ENCODE measurements around the gene SLC38A10. TPM values are rescaled to one million over a fixed set of nuclear protein-coding genes. Genes with fewer than 3 reads are reported as not detected.

The SLC38A10 gene
- total and polyA plus RNA-seq, 2 of the 4 experiments (the other 2 are of a cell fraction): 12.7 to 46.7 TPM

DNA sequence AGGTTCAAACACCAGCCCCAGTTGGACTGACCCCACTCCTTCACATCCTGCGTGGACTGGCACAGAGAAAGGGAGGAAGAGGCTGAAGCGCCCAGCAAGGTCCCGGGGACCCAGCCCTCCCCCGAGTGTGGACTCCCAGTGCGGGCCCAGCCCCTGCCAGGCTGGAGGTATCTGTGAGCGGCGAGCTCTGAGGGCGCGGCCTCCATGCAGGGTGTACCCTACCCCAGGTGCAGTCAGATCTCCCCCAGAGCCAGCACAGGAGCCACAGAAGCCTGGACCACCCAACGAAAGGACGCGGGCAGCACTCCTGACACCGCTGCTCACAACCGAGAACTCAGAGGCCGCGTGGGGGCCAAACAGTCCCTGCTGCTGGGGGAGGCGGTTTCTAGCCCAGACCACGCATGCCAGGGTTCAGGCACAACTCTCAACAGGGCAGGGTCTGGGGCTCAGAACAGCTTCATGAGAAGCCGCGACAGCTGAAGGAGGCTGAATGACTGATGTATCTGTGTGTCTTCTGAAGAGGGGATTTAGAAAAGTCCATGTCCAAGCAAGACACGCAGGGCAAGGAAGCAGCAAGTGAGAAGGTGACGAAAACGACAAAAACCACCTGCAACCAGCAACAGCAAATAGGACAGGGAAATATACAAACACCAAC is 8.5 kb downstream of the SLC38A10 start:
- H3K14ac ChIP-seq (replicated peaks; ENCODE audit: low read depth, low read length): no peak overlapping the region
- no peak overlapping the region for H3K4ac ChIP-seq (ENCODE audit: low read depth, low read length)
- no peaks in the 10 kb centered on the region; the same call in 1 of the 2 replicates for H3K9me1 ChIP-seq (ENCODE audit: insufficient read depth, low read length)
- no peak overlapping the region for H3K56ac ChIP-seq (ENCODE audit: extremely low read depth, insufficient read depth, low read length)
- H3K36me3 ChIP-seq (ENCODE audit: control insufficient read depth, insufficient read depth, low read length): peaks cover 43% of the 10 kb centered on the region
- no peaks in the 10 kb centered on the region for H3K27me3 ChIP-seq (ENCODE audit: control insufficient read depth, insufficient read depth, low read length)
- ATAC-seq (ENCODE audit: low read depth) (no peak), DNase-seq (no peak)
- CTCF ChIA-PET: interaction anchor here (0.7 kb wide), 1 partner anchor 9 kb away, joined by 3 read pairs; the partner anchor contains the start of gene SLC38A10
- no peak overlapping the region for H2AK9ac ChIP-seq (replicated peaks; ENCODE audit: low read depth, low read length, poor library complexity)
- no peak overlapping the region for H3K9ac ChIP-seq (ENCODE audit: low read depth, low read length)
- no peaks in the 10 kb centered on the region for H3K9me3 ChIP-seq (ENCODE audit: control insufficient read depth, insufficient read depth, low read length)
- H4K20me1 ChIP-seq (ENCODE audit: insufficient read depth, low read length): peaks cover 27% of the 10 kb centered on the region
- H2BK5ac ChIP-seq (ENCODE audit: low read depth, low read length, poor library complexity, severe bottlenecking): no peak overlapping the region
- H3K4me2 ChIP-seq (ENCODE audit: low read depth, low read length): no peak overlapping the region
- H3K18ac ChIP-seq (ENCODE audit: low read depth, low read length): no peak overlapping the region
- in situ Hi-C loops (cut with MboI; ENCODE audit: low sequenced_read_pairs) (no loop called here), intact Hi-C loops (cut with micrococcal nuclease) (no loop called here), dilution Hi-C loops (cut with HindIII; ENCODE audit: low sequenced_read_pairs, unreplicated experiment) (no loop called here)
- peaks cover 3% of the 10 kb centered on the region; the same call in 1 of the 2 replicates for H3K4me1 ChIP-seq (ENCODE audit: control insufficient read depth, insufficient read depth, low read length)
- no peak overlapping the region for H4K91ac ChIP-seq (ENCODE audit: insufficient read depth, low read depth, low read length)
- no TSS peak for BruUV-seq (replicated peaks)
- no peak overlapping the region for H4K5ac ChIP-seq (ENCODE audit: low read depth, low read length)
- H2BK120ac ChIP-seq (ENCODE audit: low read depth, low read length): no peak overlapping the region
- peaks cover 10 to 73% of the 10 kb centered on the region in 2 experiments for H3K79me1 ChIP-seq (ENCODE audit: low read depth in 1 of 2, low read length in 2 of 2)
- no peak overlapping the region for H4K8ac ChIP-seq (ENCODE audit: low read depth in 2 of 2, low read length in 2 of 2)
- no peak overlapping the region for H2BK20ac ChIP-seq (ENCODE audit: low read depth, low read length)
- POLR2A ChIA-PET (ENCODE audit: unreplicated experiment): no interaction called here
- H2AK5ac ChIP-seq (ENCODE audit: low read depth, low read length): no peak overlapping the region
- H2AFZ ChIP-seq (replicated peaks; ENCODE audit: low read length, poor library complexity): no peak overlapping the region
- no peak overlapping the region for H2BK15ac ChIP-seq (ENCODE audit: low read depth, low read length)
- TF ChIP-seq, protein P1, sequence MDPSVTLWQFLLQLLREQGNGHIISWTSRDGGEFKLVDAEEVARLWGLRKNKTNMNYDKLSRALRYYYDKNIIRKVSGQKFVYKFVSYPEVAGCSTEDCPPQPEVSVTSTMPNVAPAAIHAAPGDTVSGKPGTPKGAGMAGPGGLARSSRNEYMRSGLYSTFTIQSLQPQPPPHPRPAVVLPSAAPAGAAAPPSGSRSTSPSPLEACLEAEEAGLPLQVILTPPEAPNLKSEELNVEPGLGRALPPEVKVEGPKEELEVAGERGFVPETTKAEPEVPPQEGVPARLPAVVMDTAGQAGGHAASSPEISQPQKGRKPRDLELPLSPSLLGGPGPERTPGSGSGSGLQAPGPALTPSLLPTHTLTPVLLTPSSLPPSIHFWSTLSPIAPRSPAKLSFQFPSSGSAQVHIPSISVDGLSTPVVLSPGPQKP (IDR thresholded peaks at IDR 0.05; ENCODE audit: borderline replicate concordance, low read depth, low read length): no peak
- TF ChIP-seq MAZ (IDR thresholded peaks at IDR 0.05; ENCODE audit: borderline replicate concordance, low read depth, low read length): no peak
- TF ChIP-seq, protein P2, sequence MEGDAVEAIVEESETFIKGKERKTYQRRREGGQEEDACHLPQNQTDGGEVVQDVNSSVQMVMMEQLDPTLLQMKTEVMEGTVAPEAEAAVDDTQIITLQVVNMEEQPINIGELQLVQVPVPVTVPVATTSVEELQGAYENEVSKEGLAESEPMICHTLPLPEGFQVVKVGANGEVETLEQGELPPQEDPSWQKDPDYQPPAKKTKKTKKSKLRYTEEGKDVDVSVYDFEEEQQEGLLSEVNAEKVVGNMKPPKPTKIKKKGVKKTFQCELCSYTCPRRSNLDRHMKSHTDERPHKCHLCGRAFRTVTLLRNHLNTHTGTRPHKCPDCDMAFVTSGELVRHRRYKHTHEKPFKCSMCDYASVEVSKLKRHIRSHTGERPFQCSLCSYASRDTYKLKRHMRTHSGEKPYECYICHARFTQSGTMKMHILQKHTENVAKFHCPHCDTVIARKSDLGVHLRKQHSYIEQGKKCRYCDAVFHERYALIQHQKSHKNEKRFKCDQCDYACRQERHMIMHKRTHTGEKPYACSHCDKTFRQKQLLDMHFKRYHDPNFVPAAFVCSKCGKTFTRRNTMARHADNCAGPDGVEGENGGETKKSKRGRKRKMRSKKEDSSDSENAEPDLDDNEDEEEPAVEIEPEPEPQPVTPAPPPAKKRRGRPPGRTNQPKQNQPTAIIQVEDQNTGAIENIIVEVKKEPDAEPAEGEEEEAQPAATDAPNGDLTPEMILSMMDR (conservative IDR thresholded peaks at IDR 0.05; ENCODE audit: low read depth, low read length): no peak
- no peak for TF ChIP-seq RCOR1 (IDR thresholded peaks at IDR 0.05; ENCODE audit: insufficient replicate concordance, low read length)
- TF ChIP-seq, protein P3, sequence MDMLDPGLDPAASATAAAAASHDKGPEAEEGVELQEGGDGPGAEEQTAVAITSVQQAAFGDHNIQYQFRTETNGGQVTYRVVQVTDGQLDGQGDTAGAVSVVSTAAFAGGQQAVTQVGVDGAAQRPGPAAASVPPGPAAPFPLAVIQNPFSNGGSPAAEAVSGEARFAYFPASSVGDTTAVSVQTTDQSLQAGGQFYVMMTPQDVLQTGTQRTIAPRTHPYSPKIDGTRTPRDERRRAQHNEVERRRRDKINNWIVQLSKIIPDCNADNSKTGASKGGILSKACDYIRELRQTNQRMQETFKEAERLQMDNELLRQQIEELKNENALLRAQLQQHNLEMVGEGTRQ (IDR thresholded peaks at IDR 0.05; ENCODE audit: low read depth, low read length): no peak
- TF ChIP-seq BHLHE40 (IDR thresholded peaks at IDR 0.05; ENCODE audit: low read depth, low read length): no peak
- no peak for TF ChIP-seq MXI1 (IDR thresholded peaks at IDR 0.05; ENCODE audit: borderline replicate concordance, low read depth, low read length)
- no peak for TF ChIP-seq RAD21 (IDR thresholded peaks at IDR 0.05; ENCODE audit: low read length)
- no peak for TF ChIP-seq FOS (IDR thresholded peaks at IDR 0.05; ENCODE audit: low read depth, low read length)
- no peak for TF ChIP-seq RFX5 (IDR thresholded peaks at IDR 0.05; ENCODE audit: low read depth, low read length)
- no peak for TF ChIP-seq NFE2L2 (IDR thresholded peaks at IDR 0.05; ENCODE audit: low read depth, low read length)
- no peak for TF ChIP-seq SMC3 (IDR thresholded peaks at IDR 0.05; ENCODE audit: low read depth, low read length)
- TF ChIP-seq CEBPB (IDR thresholded peaks at IDR 0.05; ENCODE audit: low read depth, low read length): no peak
- TF ChIP-seq CHD1 (IDR thresholded peaks at IDR 0.05; ENCODE audit: low read depth, low read length): no peak
- no peak for TF ChIP-seq MAFK (IDR thresholded peaks at IDR 0.05; ENCODE audit: low read depth, low read length)
- no peak for TF ChIP-seq POLR2A (IDR thresholded peaks at IDR 0.05; ENCODE audit: low read depth, low read length)
- H3K27ac ChIP-seq (ENCODE audit: insufficient read depth, low read length): no peak overlapping the region
- 92% methylated on average over 12 of the region's 23 CpGs; no CpG with 5 or more reads in 1 of the 2 experiments for WGBS, 2 experiments (ENCODE audit: extremely low coverage in 2 of 2, insufficient read length in 1 of 2)
- H3K23ac ChIP-seq (ENCODE audit: low read depth, low read length): no peak overlapping the region
- no peak overlapping the region for H3K4me3 ChIP-seq (ENCODE audit: insufficient read depth, low read depth, low read length)

All from IMR-90 (cell line).